Muscle layer of duodenum (tissue), 2 donors: ENCODE data around the gene PKNOX2.

Experiments
- H3K27ac ChIP-seq: one replicate; pipeline ENCODE4 v1.7.0; 2013; ENCODE audit warnings: mild to moderate bottlenecking, low read length
- H3K27me3 ChIP-seq: one replicate; pipeline ENCODE4 v1.7.0; 2013; ENCODE audit warnings: low read depth, mild to moderate bottlenecking, control low read depth, low read length
- H3K36me3 ChIP-seq, 2 donors: one replicate each; pipeline ENCODE4 v1.7.0; 2013; ENCODE audit warnings: low read length in 2 of 2, control low read depth in 1 of 2, mild to moderate bottlenecking in 1 of 2; ENCODE audit not compliant: insufficient read depth in 2 of 2, control insufficient read depth in 1 of 2
- H3K4me1 ChIP-seq, 2 donors: one replicate each; pipeline ENCODE4 v1.7.0; 2013; ENCODE audit warnings: low read length in 2 of 2, mild to moderate bottlenecking in 2 of 2, control low read depth in 1 of 2, moderate library complexity in 1 of 2; ENCODE audit not compliant: insufficient read depth in 2 of 2, control insufficient read depth in 1 of 2
- H3K4me3 ChIP-seq, 2 donors: one replicate each; pipeline ENCODE4 v1.7.0; 2013; ENCODE audit warnings: low read length in 2 of 2, low read depth in 1 of 2, mild to moderate bottlenecking in 1 of 2
- H3K9me3 ChIP-seq, 2 donors: one replicate each; pipeline ENCODE4 v1.7.0; 2013; ENCODE audit warnings: low read length in 2 of 2, control low read depth in 1 of 2, mild to moderate bottlenecking in 1 of 2; ENCODE audit not compliant: control insufficient read depth in 1 of 2
- donor health status: healthy.

PKNOX2 gene

DNA sequence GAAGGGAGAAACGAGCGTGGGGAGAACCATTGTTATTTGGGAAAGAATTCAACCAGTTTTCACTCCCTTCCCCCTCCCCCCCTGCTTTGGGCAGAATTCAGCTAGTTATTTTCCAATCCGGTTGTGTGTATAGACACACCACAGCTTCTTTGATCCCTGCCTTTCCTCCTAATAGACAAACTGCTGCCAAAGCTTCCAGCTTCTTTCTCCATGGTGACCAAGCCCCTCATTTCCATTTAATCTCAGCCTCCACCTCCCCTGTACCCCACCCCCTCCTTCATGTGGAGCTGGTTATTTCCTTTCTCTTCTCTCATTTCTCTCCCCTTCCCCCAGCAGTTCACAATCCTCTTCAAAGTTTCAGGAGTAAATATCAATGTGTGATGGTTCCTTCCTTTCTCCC lies 24.8 kb upstream of the PKNOX2 start:
- Histone ChIP-seq H3K27me3 (no peaks in the 10 kb centered on the region), H3K4me1 (no peaks in the 10 kb centered on the region), H3K9me3 (no peaks in the 10 kb centered on the region), H3K4me3 (no peak overlapping the region), H3K27ac (no peak overlapping the region), H3K36me3 (no peaks in the 10 kb centered on the region)

- Histone ChIP-seq H3K4me1 (no peaks in the 10 kb centered on the region), H3K27me3 (no peaks in the 10 kb centered on the region), H3K4me3 (no peak overlapping the region), H3K9me3 (no peaks in the 10 kb centered on the region), H3K36me3 (no peaks in the 10 kb centered on the region), H3K27ac (no peak overlapping the region)
Observed at GRCh38 chr11:125140233-125140632, 24.3 kb upstream of the PKNOX2 start.

GRCh38 chr11:125141178-125141577 lies 23.4 kb upstream of the PKNOX2 start:
- no peaks in the 10 kb centered on the region for H3K36me3 ChIP-seq
- H3K27ac ChIP-seq: no peak overlapping the region
- no peaks in the 10 kb centered on the region for H3K27me3 ChIP-seq
- H3K9me3 ChIP-seq: no peaks in the 10 kb centered on the region
- no peak overlapping the region for H3K4me3 ChIP-seq
- no peaks in the 10 kb centered on the region for H3K4me1 ChIP-seq

- Histone ChIP-seq H3K4me1 (no peaks in the 10 kb centered on the region), H3K4me3 (no peak overlapping the region), H3K36me3 (no peaks in the 10 kb centered on the region), H3K27ac (no peak overlapping the region), H3K27me3 (no peaks in the 10 kb centered on the region), H3K9me3 (no peaks in the 10 kb centered on the region)
Observed at GRCh38 chr11:125141686-125142535, 22.6 kb upstream of the PKNOX2 start.

DNA sequence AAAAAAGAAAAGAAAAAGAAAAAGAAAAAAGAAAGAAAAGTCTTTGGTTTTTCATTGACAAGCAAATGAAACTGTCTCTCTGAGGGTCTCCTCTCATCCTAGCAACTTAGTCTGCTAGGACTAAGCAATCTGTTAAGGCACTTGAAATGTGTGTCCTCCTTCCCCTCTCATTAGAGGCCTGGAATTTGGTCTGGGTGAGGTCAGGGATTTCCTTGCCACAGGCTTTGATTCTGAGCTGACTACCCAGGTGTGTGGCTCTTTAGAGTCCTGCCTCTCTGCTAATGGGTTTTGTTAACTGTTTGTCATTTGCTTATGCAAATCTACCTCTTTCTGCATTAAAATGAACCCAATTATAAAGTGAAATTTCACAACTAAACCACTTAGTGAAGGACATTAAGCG lies 18.3 kb upstream of the PKNOX2 start:
- no peaks in the 10 kb centered on the region for H3K9me3 ChIP-seq
- H3K4me3 ChIP-seq: no peak overlapping the region
- H3K27ac ChIP-seq: no peak overlapping the region
- no peaks in the 10 kb centered on the region for H3K4me1 ChIP-seq
- no peaks in the 10 kb centered on the region for H3K27me3 ChIP-seq
- no peaks in the 10 kb centered on the region for H3K36me3 ChIP-seq

- Histone ChIP-seq H3K36me3 (no peaks in the 10 kb centered on the region), H3K9me3 (no peaks in the 10 kb centered on the region), H3K4me1 (no peaks in the 10 kb centered on the region), H3K27ac (no peak overlapping the region), H3K4me3 (no peak overlapping the region), H3K27me3 (no peaks in the 10 kb centered on the region)
Observed at GRCh38 chr11:125147280-125147679, 17.3 kb upstream of the PKNOX2 start.

DNA sequence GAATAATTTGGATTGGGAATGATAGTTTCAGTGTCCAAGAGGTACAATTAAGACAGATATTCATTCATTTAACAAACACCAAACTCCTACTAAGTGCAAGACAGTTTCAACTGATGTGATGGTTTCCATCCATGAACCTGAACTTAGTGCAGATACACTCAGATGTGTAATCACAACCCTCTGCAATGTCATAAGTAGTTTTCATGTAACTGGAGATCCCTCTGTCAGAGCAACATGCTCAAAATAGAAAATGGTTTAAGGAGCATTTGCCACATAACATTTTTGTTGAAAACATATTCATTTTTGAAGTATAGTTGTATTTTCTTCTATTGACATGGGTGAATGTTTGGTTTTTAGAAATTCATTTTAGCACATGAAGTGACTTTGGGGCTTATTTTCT lies 16.5 kb upstream of the PKNOX2 start:
- H3K9me3 ChIP-seq: no peaks in the 10 kb centered on the region
- H3K27me3 ChIP-seq: no peaks in the 10 kb centered on the region
- H3K27ac ChIP-seq: no peak overlapping the region
- H3K4me1 ChIP-seq: no peaks in the 10 kb centered on the region
- no peak overlapping the region for H3K4me3 ChIP-seq
- H3K36me3 ChIP-seq: no peaks in the 10 kb centered on the region

DNA sequence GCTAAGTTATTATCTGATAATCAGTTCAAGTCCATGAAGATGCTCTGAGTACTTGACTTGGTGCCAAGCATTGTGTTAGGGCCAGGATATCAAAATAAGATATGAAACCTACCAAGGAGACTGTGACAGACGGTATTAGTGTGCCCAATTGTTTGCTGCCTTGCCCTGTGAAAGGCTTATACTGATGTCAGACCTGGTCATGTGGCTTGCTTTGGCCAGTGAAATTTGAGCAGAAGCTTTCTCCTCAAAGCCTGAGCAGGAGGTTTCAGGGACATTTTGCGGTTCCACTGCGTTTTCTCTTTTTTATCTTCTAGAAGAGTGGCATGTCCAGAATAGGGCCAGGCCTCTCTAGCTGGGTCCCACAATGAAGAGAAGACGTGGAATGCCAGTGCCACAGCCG lies 15.8 kb upstream of the PKNOX2 start:
- Histone ChIP-seq H3K27me3 (no peaks in the 10 kb centered on the region), H3K27ac (no peak overlapping the region), H3K36me3 (no peaks in the 10 kb centered on the region), H3K4me1 (no peaks in the 10 kb centered on the region), H3K9me3 (no peaks in the 10 kb centered on the region), H3K4me3 (no peak overlapping the region)

- Histone ChIP-seq H3K4me3 (no peak overlapping the region), H3K4me1 (no peaks in the 10 kb centered on the region), H3K9me3 (no peaks in the 10 kb centered on the region), H3K27me3 (no peaks in the 10 kb centered on the region), H3K27ac (no peak overlapping the region), H3K36me3 (no peaks in the 10 kb centered on the region)
Observed at GRCh38 chr11:125153837-125154236, 10.7 kb upstream of the PKNOX2 start.

DNA sequence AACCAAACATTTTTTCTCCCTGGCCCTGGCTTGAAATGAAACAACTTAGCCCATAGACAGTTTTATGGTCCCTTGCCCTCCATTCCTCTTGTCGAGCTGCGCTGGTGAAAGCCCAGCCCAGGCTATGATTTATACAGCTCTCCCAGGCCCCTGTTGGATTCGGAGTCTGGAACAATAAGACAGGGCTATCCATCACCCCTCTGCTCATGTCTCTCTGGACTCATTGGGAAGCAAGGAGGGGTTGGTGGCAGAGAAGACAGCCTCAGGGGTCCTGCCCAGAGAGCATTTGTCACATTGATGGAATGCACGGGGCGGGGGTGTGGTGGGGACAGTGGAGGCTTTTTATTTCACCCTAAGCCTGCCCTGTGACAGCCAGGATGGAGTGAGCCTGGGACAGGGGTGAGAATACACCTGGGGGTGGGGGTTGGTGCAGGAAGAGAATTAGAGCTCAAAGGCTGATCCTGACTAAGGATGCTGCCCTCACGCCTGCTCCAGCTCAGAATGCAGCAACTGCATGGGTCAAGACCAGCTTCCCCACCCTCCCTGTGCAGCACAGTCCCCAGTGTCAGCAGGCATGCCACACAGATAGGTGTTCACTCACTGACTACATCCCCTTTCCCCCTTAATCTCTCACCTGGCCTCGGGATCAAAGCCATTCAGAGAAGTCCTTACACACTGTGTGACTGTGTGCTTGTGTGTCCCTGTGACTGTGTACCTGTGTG lies 10.0 kb upstream of the PKNOX2 start:
- Histone ChIP-seq H3K9me3 (no peaks in the 10 kb centered on the region), H3K36me3 (no peaks in the 10 kb centered on the region), H3K27ac (no peak overlapping the region), H3K4me3 (no peak overlapping the region), H3K27me3 (no peaks in the 10 kb centered on the region), H3K4me1 (no peaks in the 10 kb centered on the region)

DNA sequence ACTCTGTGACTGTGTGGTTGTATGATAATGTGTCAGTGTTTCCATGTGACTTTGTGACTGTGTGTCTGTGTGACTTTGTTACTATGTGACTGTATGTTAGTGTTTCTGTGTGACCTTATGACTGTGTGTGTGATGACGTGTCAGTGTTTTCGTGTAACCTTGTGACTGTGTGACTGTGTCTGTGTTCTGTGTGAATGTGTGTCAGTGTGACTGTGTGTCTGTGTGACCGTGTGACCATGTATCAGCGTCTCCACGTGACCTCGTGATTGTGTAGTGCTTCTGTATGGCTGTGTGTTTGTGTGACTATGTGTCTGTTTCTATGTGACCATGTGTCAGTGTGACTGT lies 9.5 kb upstream of the PKNOX2 start:
- Histone ChIP-seq H3K4me1 (no peaks in the 10 kb centered on the region), H3K4me3 (no peak overlapping the region), H3K36me3 (no peaks in the 10 kb centered on the region), H3K27ac (no peak overlapping the region), H3K9me3 (no peaks in the 10 kb centered on the region), H3K27me3 (no peaks in the 10 kb centered on the region)
